H1 (cell line): ENCODE results near the gene C3orf20.

Experiments used
- CEBPB ChIP-seq: IDR thresholded peaks from 2 replicates; pipeline ENCODE4 v1.6.1; 2012; ENCODE audit warnings: low read depth, low read length
- POLR2A ChIP-seq, 2 experiments: IDR thresholded peaks; 1 replicate in 1 of 2; 2 replicates in 1 of 2; pipeline ENCODE4 v1.6.1; 2011; ENCODE audit warnings: low read depth in 2 of 2, low read length in 2 of 2, mild to moderate bottlenecking in 2 of 2; ENCODE audit errors: control extremely low read depth in 1 of 2
- POLR2AphosphoS5 ChIP-seq: IDR thresholded peaks from 2 replicates; pipeline ENCODE4 v1.6.1; 2011; ENCODE audit warnings: low read depth, low read length
- SIRT6 ChIP-seq: IDR thresholded peaks from one replicate; pipeline ENCODE4 v1.7.1; 2012; ENCODE audit warnings: low read length, inconsistent platforms
- ZNF274 ChIP-seq: IDR thresholded peaks from 2 replicates; pipeline ENCODE4 v1.7.0; 2012; ENCODE audit warnings: low read length, borderline replicate concordance; ENCODE audit errors: extremely low read depth
- TF ChIP-seq, protein P1 (sequence below), 3 experiments: IDR thresholded peaks; 1 replicate in 2 of 3; 2 replicates in 1 of 3; pipeline versions ENCODE4 v1.5.1 to v1.6.1; 2011; ENCODE audit warnings: low read length in 3 of 3, mild to moderate bottlenecking in 3 of 3, inconsistent platforms in 2 of 3, low read depth in 1 of 3, moderate library complexity in 1 of 3; ENCODE audit not compliant: insufficient read depth in 1 of 3; ENCODE audit errors: control extremely low read depth in 1 of 3

- TF ChIP-seq, protein P1, sequence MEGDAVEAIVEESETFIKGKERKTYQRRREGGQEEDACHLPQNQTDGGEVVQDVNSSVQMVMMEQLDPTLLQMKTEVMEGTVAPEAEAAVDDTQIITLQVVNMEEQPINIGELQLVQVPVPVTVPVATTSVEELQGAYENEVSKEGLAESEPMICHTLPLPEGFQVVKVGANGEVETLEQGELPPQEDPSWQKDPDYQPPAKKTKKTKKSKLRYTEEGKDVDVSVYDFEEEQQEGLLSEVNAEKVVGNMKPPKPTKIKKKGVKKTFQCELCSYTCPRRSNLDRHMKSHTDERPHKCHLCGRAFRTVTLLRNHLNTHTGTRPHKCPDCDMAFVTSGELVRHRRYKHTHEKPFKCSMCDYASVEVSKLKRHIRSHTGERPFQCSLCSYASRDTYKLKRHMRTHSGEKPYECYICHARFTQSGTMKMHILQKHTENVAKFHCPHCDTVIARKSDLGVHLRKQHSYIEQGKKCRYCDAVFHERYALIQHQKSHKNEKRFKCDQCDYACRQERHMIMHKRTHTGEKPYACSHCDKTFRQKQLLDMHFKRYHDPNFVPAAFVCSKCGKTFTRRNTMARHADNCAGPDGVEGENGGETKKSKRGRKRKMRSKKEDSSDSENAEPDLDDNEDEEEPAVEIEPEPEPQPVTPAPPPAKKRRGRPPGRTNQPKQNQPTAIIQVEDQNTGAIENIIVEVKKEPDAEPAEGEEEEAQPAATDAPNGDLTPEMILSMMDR (IDR thresholded peaks at IDR 0.05; ENCODE audit: control extremely low read depth in 1 of 3, insufficient read depth in 1 of 3, low read depth in 1 of 3, low read length in 3 of 3): no peak
- TF ChIP-seq SIRT6 (no peak), POLR2A (IDR thresholded peaks at IDR 0.05; ENCODE audit: control extremely low read depth in 1 of 2, low read depth in 2 of 2, low read length in 2 of 2) (no peak), POLR2AphosphoS5 (no peak), CEBPB (no peak), ZNF274 (no peak)
Observed at GRCh38 chr3:14765576-14766427, 90.9 kb downstream of the C3orf20 start.
